NCI-H1417 treated with DMSO at 0.1 percent for 48 hours (cell line): ENCODE measurements around the gene ZNF563.
"Not testable (repeated sequence)": the region's sequence is repeated elsewhere in the genome, so short reads cannot be mapped to it uniquely, and the experiment has no call there.

Experiments
- DNase-seq: peaks from one replicate; lab custom pipeline; 2025; lab: John Stamatoyannopoulos, UW

ZNF563 gene

DNA sequence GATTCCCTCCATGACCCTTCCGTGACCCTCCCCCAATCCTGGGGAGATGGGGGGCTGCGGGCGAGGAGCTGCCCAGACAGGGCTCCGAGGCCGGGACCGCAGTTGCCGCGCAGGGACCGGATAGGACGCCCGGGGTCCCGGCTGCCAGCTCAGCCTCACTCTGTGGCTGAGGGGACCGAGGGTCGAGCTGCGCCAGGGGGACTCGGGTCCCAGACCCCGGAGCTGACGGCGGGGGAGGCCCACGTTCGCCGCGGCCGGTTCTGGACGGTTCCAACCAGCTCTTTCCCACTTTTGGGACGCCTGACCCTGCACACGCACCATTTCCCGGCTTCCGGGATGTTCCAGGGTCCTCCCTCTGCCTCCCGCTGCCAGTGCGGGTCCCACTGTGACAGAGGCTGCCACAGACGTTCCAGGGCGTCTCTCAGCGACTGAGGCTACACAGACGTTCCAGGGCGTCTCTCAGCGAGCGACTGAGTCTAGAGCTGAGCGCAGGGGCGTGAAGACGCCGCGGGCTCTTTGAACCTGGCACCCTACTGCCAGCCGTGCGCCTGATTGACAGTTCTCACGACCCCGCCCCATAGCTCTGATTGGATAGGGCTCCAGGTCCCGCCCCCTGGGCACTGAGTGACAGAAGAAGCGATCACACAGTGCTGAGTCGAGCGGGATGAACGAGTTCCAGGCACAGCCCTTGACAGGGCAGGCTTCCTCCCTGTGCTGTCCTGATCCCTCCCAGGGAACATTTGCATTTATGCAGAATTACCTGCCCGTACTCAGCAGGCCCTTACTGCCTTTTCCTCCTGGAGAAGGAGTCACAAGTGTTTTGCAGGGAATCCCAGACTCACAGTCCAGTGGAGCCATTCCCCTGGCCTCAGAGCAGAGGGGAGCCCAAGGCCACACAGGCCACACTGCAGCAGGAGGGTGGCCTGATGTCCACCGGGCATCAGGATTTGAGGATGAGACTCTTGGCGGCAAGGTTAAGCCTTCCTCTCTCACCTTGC lies at the start of gene ZNF563:
Gene ZNF563, minus strand, starts transcription at position 472 of the 998 bp plus-strand sequence. Its CDS starts 151 bp downstream, at position 321.
- peak; percentile 81 for DNase-seq

- DNase-seq: no peak
These were observed 47.0 kb upstream of the ZNF563 start for GRCh38 chr19:12380444-12380737.

DNA sequence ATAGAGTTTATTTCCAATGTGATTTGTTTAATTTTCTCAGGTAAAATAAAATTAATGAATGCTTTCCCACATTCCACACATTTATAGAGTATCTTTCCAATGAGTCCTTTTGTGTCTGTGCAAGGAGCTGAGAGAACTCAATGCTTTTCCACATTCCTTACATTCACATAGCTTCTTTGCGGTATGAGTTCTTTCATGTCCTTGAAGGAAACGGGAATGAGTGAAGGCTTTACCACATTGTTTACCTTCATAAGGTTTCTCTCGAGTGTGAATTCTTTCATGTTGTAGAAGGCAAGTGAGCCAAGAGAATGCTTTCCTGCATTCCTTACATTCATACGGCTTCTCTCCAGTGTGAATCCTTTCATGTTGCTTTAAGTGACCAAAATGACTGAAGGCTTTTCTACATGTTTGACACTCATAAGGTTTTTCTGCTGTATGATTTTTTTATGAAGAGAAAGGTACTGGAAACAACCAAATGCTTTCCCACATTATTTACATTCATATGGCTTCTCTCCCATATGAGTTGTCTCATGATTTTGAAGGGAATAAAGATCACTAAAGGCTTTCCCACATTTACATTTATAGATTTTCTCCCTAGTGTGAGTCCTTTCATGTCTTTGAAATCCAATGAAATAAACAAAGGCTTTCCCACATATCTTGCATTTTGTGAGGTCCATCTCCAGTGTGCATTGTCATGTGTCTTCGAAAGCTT lies 46.5 kb upstream of the ZNF563 start:
- DNase-seq: no peak

DNA sequence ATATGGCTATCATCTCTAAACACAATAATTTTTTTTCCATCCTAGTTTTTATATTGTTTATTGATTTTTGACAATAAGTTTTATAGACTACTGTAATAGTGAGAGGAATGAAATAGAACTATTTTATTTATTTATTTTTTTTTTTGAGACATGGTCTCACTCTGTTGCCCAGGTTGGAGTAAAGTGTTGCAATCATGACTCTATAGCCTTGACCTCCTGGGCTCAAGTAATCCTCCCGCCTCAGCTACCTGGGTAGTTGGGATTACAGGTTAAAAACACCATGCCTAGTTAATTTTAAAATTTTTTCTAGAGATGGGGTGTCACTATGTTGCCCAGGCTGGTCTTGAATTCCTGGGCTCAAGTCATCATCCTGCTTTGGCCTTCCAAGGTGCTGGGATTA lies 40.6 kb upstream of the ZNF563 start:
- DNase-seq: no peak

GRCh38 chr19:12365236-12366162 lies 32.1 kb upstream of the ZNF563 start, which contains the start of gene ZNF442:
TSS of gene ZNF442 (minus strand) at chr19:12365683. CDS start at chr19:12363631, 2,052 bp downstream.
- peak; percentile 85 for DNase-seq

DNA sequence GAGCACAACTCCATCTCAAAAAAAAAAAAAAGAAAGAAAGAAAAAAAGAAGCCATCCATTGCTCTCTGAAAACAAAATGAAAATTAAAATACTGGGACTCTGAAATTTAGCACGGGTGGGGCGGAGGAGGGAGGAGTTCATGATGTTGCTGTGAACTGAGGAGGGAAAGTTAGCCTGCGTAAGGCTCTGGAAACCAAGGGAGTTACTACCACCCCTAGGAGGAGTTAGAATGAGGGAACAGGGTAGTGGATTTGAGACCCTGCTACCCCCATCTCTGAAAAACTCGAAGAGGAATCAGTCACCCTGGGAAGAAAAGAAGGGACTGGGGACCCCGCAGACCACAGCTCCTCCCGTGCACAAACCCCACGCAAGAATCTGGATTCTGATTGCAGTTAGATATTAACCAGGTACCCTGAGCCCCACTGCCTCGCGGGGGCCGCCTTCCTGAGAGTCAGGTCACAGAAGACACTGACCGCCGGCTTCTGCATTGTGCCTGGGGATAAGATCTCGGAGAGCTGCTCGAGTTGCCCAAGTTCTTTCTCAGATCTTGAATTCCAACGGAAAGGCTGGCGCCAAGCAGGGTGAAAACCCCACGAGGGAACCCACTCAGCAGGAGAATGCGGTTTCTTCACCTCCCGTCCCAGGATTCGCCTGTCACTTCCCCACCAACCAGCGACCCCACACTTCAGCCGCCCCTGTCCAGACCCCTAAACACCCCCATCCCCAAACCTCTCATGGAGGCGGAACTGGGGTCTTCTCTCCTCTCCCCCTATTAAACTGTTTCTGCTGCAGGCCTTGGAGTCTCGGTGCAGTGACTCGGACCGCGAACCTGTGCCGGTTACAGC lies 31.2 kb upstream of the ZNF563 start:
- no peak for DNase-seq

DNA sequence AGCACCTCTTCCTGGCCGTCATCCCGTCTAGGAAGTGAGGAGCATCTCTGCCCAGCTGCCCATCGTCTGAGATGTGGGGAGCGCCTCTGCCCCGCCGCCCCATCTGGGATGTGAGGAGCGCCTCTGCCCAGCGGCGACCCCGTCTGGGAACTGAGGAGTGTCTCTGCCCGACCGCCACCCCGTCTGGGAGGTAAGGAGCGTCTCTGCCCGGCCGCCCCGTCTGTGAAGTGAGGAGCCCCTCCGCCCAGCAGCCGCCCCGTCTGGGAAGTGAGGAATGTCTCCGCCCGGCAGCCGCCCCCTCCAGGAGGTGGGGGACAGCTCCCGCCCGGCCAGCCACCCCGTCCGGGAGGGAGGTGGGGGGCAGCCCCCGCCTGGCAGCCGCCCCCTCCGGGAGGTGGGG lies 28.8 kb upstream of the ZNF563 start:
- DNase-seq: not testable (repeated sequence)

GRCh38 chr19:12353375-12353774 lies 19.9 kb upstream of the ZNF563 start:
- DNase-seq: no peak

GRCh38 chr19:12350890-12351197 lies 17.4 kb upstream of the ZNF563 start:
- DNase-seq: no peak

GRCh38 chr19:12350185-12350889 lies 16.9 kb upstream of the ZNF563 start:
- DNase-seq: no peak

DNA sequence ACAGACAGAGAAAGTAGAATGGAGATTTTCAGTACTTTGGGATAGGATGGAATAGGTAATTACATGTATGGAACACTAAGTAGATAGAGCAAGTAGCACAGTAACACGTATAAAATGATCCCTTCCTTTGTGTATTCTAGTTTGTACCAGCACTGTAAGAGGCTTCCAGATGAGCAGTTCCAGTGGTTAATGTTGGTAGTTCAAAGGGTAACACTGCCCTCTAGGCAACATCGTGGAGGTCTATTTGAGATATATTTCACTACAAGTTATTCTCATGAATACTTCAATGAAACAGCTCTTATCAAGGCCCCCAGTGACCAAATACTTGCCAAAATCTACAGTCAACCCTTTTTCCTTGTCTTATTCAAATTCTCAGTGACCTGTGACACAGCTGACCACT lies 13.5 kb upstream of the ZNF563 start:
- DNase-seq: no peak

GRCh38 chr19:12345197-12345596 lies 11.8 kb upstream of the ZNF563 start:
- DNase-seq: no peak

GRCh38 chr19:12331211-12331941 lies 2.1 kb downstream of the ZNF563 start:
- DNase-seq: no peak

- no peak for DNase-seq
These were observed 3.1 kb downstream of the ZNF563 start for GRCh38 chr19:12330340-12330739.

DNA sequence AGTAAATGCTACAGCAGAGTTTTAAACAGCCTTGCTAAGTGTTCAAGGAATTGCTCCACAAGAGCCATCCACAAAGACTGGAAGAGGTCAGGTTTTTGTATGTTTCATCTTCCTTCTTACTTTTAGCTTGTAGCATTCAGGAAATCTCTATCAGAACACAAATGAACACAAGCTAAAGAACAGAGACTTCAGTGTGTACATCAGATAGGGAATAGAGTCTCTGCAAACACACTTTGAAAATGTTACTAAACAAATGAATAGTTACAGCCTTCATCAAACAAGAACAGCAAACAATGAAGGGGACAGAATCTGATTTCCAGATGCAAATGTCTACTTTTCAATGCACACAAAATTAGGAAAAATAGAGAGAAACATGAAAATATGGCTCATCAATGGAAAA lies 7.7 kb downstream of the ZNF563 start:
- no peak for DNase-seq

GRCh38 chr19:12318782-12319413 lies 14.5 kb downstream of the ZNF563 start:
- no peak for DNase-seq

DNA sequence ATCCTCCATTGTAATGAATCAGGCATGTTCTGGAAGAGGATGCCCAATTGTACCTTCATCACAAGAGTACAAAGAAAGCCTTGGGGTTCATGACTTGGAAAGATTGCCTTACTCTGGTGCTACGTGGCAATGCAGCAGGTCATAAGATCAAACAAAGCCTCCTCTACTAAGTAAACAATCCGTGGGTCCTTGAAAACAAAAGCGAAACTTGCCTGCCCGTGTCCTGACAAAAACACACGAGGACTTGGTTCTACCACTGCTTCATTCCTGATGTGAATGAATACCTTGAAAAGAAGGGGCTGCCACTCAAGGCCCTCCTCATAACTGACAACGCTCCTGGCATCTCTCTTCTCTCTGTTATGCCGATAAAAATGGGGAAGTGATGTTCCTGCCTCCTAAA lies 18.9 kb downstream of the ZNF563 start:
- no peak for DNase-seq

GRCh38 chr19:12308891-12309290 lies 24.5 kb downstream of the ZNF563 start:
- not testable (repeated sequence) for DNase-seq

GRCh38 chr19:12295191-12295590 lies 38.2 kb downstream of the ZNF563 start:
- DNase-seq: no peak
